Nephron (organoid): Measurements from ENCODE around the gene VPS37D.
A peak's percentile ranks its signal among the peaks of the same experiment; 100 is the strongest.
"Not testable (repeated sequence)": the region's sequence is repeated elsewhere in the genome, so short reads cannot be mapped to it uniquely, and the experiment has no call there.

Experiments
- H3K27ac Mint-ChIP-seq, 3 experiments: 2 replicates each; pipeline ENCODE4 v1.8.0; 2020; ENCODE audit warnings: mixed read lengths in 3 of 3, mild to moderate bottlenecking in 2 of 3, moderate library complexity in 1 of 3
- H3K27me3 Mint-ChIP-seq: 2 replicates; pipeline ENCODE4 v1.8.0; 2021; ENCODE audit warnings: low read depth, mild to moderate bottlenecking, moderate library complexity, mixed read lengths
- H3K36me3 Mint-ChIP-seq: 2 replicates; pipeline ENCODE4 v1.8.0; 2020; ENCODE audit warnings: low read depth, mixed read lengths
- H3K4me1 Mint-ChIP-seq: 2 replicates; pipeline ENCODE4 v1.8.0; 2020; ENCODE audit warnings: mixed read lengths
- H3K4me3 Mint-ChIP-seq, 3 experiments: 2 replicates each; pipeline ENCODE4 v1.8.0; 2020; ENCODE audit warnings: mild to moderate bottlenecking in 3 of 3, mixed read lengths in 3 of 3, moderate library complexity in 2 of 3
- H3K9me3 Mint-ChIP-seq: 2 replicates; pipeline ENCODE4 v1.8.0; 2020; ENCODE audit warnings: mixed read lengths
- TF ChIP-seq, protein P1 (sequence below), 3 experiments: fragments of 200-600 bp; sonication (generic); IDR thresholded peaks; one replicate each; pipeline ENCODE4 v1.5.0; 2021; ENCODE audit warnings: antibody characterized with exemption in 3 of 3; ENCODE audit not compliant: unreplicated experiment in 3 of 3

The VPS37D gene

DNA sequence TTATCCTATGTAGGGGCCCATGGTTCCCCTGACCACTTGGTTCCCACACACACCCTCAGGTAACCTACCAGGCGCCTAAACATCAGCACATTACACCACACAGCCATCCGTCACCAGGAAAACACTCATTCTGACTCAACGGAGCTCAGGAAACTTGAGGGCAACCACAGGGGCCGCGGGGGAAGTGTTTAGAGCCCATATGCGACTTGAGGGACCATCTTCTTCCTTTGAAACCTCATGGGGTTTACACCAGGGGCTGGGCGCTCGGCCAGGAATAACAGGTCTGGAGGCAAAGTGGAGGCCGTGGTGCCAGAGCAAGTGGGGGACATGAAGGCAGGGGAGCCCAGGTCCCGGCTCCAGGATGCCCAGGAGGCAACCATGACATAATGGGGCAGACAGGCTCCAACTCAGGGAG is 50.4 kb downstream of the VPS37D start:
- peak overlapping the region in 1 of 3 experiments; percentile 58 for H3K27ac Mint-ChIP-seq
- H3K4me1 Mint-ChIP-seq: peaks cover 41% of the 10 kb centered on the region
- peak overlapping the region; percentile 80 to 85 (median 82) for H3K4me3 Mint-ChIP-seq
- no peaks in the 10 kb centered on the region for H3K9me3 Mint-ChIP-seq
- TF ChIP-seq, protein P1, sequence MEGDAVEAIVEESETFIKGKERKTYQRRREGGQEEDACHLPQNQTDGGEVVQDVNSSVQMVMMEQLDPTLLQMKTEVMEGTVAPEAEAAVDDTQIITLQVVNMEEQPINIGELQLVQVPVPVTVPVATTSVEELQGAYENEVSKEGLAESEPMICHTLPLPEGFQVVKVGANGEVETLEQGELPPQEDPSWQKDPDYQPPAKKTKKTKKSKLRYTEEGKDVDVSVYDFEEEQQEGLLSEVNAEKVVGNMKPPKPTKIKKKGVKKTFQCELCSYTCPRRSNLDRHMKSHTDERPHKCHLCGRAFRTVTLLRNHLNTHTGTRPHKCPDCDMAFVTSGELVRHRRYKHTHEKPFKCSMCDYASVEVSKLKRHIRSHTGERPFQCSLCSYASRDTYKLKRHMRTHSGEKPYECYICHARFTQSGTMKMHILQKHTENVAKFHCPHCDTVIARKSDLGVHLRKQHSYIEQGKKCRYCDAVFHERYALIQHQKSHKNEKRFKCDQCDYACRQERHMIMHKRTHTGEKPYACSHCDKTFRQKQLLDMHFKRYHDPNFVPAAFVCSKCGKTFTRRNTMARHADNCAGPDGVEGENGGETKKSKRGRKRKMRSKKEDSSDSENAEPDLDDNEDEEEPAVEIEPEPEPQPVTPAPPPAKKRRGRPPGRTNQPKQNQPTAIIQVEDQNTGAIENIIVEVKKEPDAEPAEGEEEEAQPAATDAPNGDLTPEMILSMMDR (IDR thresholded peaks at IDR 0.05; ENCODE audit: unreplicated experiment in 3 of 3): no peak
- H3K27me3 Mint-ChIP-seq: peaks cover 4% of the 10 kb centered on the region
- H3K36me3 Mint-ChIP-seq: no peaks in the 10 kb centered on the region

DNA sequence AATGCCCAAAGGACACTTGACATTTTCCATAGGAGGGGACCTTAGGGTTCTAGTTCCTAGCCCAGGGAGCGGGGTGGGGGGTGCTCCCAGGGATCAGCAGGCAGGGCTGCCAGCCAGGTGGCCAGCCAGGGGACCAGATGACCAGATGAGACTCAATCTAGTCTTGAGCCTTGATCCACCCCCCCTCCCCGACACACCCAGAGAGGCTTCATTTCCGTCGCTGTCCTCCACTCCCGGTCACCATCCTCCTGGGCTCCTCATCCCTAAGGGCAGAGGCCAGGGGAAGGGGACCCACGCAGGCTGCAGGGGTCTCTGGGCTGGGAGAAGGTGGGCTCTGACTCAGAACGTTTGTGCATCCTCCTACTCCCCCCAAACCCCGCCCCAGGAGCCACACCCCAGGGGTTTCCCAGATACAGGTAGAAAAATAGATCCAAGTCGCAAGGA is 50.8 kb downstream of the VPS37D start:
- H3K9me3 Mint-ChIP-seq: no peaks in the 10 kb centered on the region
- TF ChIP-seq, protein P1 (IDR thresholded peaks at IDR 0.05; ENCODE audit: unreplicated experiment in 3 of 3): no peak

DNA sequence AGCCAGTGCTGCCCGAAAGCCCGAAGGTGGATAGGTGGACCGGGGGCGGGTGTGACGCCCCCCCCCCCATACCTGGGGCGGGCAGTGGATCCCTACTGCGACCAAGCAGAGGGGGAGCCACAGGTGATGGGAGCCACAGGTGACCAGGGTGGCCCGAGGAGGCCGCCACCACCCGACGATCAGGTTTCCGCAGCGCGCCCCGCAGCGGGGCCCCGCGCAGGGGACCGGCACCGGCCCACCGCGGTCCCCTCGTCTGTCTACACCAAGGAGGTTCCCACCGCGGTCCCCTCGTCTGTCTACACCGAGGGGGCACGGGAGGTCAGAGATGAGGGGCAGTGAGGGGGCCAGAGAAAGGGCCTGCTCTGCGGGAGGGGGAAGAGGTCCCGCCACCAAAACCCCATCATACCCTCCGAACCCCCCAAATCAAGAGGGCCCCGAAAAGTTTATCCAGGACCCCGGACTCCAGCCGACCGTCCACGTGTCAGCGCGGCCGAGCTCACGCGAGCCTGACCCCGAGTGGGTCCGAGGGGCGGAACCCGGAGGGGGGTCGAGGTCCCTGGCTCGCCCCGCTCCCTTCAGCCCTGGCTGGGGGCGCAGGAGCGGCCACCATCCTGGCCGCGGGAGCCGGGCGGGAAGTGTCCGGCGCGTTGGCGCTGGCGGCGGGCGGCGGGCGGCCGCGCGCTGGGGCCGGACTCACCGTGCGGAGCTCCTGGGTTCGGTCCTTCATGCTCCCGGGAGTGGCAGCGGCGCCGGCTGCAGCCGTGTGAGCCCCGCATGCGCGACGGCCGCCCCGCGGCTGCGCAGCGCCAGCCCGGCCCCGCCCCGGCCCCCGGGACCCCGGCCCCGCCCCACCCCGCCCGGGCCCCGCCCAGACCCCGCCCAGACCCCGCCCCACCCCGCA is 51.5 kb downstream of the VPS37D start, which contains the start of gene STX1A:
Gene STX1A (minus strand): TSS at position 765 of the 901 bp plus-strand sequence. CDS start 38 bp downstream, at position 727.
- peaks cover 4% of the 10 kb centered on the region for H3K27me3 Mint-ChIP-seq
- TF ChIP-seq, protein P1 (IDR thresholded peaks at IDR 0.05; ENCODE audit: unreplicated experiment in 3 of 3): no peak
- peak within 1 kb of the TSS; percentile 89 for H3K4me3 Mint-ChIP-seq
- peaks cover 39% of the 10 kb centered on the region for H3K4me1 Mint-ChIP-seq
- no peaks in the 10 kb centered on the region for H3K36me3 Mint-ChIP-seq
- H3K9me3 Mint-ChIP-seq: no peaks in the 10 kb centered on the region
- peak within 1 kb of the TSS in 1 of 3 experiments; percentile 23 for H3K27ac Mint-ChIP-seq

More for the DNA sequence above, 50.8 kb downstream of the VPS37D start:
- peaks cover 39% of the 10 kb centered on the region for H3K4me1 Mint-ChIP-seq
- H3K36me3 Mint-ChIP-seq: no peaks in the 10 kb centered on the region
- no peak overlapping the region for H3K27ac Mint-ChIP-seq
- peak overlapping the region; percentile 80 to 85 (median 82) for H3K4me3 Mint-ChIP-seq
- peaks cover 4% of the 10 kb centered on the region for H3K27me3 Mint-ChIP-seq

DNA sequence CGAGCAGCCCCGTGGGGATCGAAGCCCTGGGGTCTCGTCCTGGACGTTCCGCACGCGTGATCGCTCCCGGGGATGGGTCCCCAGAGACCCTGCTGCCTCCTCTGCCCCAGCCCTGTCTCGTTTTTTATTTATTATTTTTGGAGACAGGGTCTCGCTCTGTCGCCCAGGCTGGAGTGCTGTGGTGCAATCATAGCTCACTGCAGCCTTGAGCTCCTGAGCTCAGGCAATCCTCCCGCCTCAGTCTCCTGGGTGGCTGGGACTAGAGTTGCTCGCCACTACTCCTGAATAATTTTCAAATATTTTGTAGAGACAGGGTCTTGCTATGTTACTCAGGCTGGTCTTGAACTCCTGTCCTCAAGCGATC is 52.2 kb downstream of the VPS37D start:
- Mint-ChIP-seq H3K9me3 (no peaks in the 10 kb centered on the region), H3K4me3 (peak overlapping the region; percentile 89), H3K27me3 (peaks cover 4% of the 10 kb centered on the region), H3K27ac (no peak overlapping the region), H3K4me1 (peaks cover 39% of the 10 kb centered on the region), H3K36me3 (no peaks in the 10 kb centered on the region)
- TF ChIP-seq, protein P1 (IDR thresholded peaks at IDR 0.05; ENCODE audit: unreplicated experiment in 3 of 3): no peak

DNA sequence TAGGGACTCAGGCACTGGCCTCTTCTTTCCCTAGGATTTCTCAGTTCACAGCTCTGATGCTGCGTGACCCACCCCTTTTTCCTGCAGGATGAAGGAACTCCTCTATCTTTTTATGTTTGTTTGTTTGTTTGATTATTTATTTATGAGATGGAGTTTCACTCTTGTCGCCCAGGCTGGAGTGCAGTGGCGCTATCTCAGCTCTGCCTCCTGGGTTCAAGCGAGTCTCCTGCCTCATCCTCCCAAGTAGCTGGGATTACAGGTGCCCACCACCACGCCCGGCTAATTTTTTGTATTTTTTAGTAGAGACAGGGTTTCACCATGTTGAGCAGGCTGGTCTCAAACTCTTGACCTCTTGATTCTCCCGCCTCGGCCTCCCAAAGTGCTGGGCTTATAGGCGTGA is 52.8 kb downstream of the VPS37D start:
- H3K4me3 Mint-ChIP-seq: peak overlapping the region; percentile 89 to 94 (median 89)
- H3K36me3 Mint-ChIP-seq, H3K27me3 Mint-ChIP-seq, H3K9me3 Mint-ChIP-seq: not testable (repeated sequence)
- peaks cover 38% of the 10 kb centered on the region for H3K4me1 Mint-ChIP-seq
- H3K27ac Mint-ChIP-seq: peak overlapping the region in 1 of 3 experiments; percentile 23

DNA sequence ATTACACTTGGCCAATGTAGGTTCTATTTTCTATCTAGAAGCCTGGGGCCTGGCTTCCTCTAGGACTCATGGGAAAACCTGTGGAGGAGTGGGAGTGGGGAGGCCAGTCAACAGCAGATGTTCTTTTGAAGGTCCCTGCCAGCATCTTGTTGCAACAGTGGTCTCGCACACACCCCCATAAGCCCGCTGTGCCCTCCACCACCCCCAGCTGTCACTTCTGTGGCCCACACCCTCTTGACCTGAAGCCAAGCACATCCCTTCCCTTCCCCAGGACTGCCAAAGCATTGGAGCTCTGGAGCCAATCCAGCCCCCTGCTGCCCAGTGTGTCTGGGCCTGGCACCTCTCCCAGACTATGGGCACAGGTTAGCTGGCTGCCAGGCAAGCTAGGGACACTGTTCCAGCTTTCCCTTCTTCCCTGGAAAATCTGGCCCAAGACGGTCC is 53.8 kb downstream of the VPS37D start:
- H3K9me3 Mint-ChIP-seq: no peaks in the 10 kb centered on the region
- peaks cover 28% of the 10 kb centered on the region for H3K4me1 Mint-ChIP-seq
- H3K27me3 Mint-ChIP-seq: peaks cover 4% of the 10 kb centered on the region
- no peaks in the 10 kb centered on the region for H3K36me3 Mint-ChIP-seq
- H3K4me3 Mint-ChIP-seq: peak overlapping the region; percentile 89 to 94 (median 91)
- TF ChIP-seq, protein P1 (IDR thresholded peaks at IDR 0.05; ENCODE audit: unreplicated experiment in 3 of 3): no peak
- H3K27ac Mint-ChIP-seq: peak overlapping the region; percentile 79 to 96 (median 89)
